Measurements from ENCODE around the gene ARHGEF40. TPM values are rescaled to one million over a fixed set of nuclear protein-coding genes. Genes with fewer than 3 reads are reported as not detected.

The ARHGEF40 gene
- polyA plus RNA-seq, 2 of the 4 experiments (the other 2 are of a cell fraction): 7.8 to 9.6 TPM

GRCh38 chr14:21042918-21043317 lies 27.2 kb upstream of the ARHGEF40 start:
- Histone ChIP-seq H3K9me3 (no peaks in the 10 kb centered on the region), H3K27ac (no peak overlapping the region), H3K4me3 (no peak overlapping the region), H3K4me1 (no peaks in the 10 kb centered on the region), H3K4me2 (no peak overlapping the region)
- no peak for DNase-seq (ENCODE audit: low read depth in 1 of 2, low spot score in 1 of 2)
- ChIA-PET POLR2A (no interaction called here), CTCF (interaction anchor here (1.5 to 7.3 kb wide), 6 partner anchors 26 to 72 kb away, joined by 4 to 323 read pairs (median 10); partner anchors contain the start of genes ARHGEF40 and NDRG2)
- TF ChIP-seq MAFK (IDR thresholded peaks at IDR 0.05; ENCODE audit: partially characterized antibody): no peak
- TF ChIP-seq RNF2 (IDR thresholded peaks at IDR 0.05; ENCODE audit: borderline replicate concordance, low read depth): no peak
- no peak for TF ChIP-seq E2F6 (IDR thresholded peaks at IDR 0.05; ENCODE audit: borderline replicate concordance, low read depth)
- TF ChIP-seq BHLHE40 (IDR thresholded peaks at IDR 0.05; ENCODE audit: low read depth, low read length): no peak
- no peak for TF ChIP-seq FOXS1 (CRISPR knock-in tag; IDR thresholded peaks at IDR 0.05)
- no peak for TF ChIP-seq RAD21 (conservative IDR thresholded peaks at IDR 0.05 in 1 of 2, IDR thresholded peaks at IDR 0.05 in 1 of 2)
- no peak for TF ChIP-seq JUN (IDR thresholded peaks at IDR 0.05)
- no peak for TF ChIP-seq TFCP2L1 (CRISPR knock-in tag; IDR thresholded peaks at IDR 0.05)
- TF ChIP-seq HES2 (IDR thresholded peaks at IDR 0.05): no peak
- no peak for TF ChIP-seq EHF (CRISPR knock-in tag; IDR thresholded peaks at IDR 0.05)
- TF ChIP-seq ZSCAN20 (CRISPR knock-in tag; IDR thresholded peaks at IDR 0.05): no peak
- TF ChIP-seq HEYL (CRISPR knock-in tag; IDR thresholded peaks at IDR 0.05): no peak
- TF ChIP-seq, protein P1, sequence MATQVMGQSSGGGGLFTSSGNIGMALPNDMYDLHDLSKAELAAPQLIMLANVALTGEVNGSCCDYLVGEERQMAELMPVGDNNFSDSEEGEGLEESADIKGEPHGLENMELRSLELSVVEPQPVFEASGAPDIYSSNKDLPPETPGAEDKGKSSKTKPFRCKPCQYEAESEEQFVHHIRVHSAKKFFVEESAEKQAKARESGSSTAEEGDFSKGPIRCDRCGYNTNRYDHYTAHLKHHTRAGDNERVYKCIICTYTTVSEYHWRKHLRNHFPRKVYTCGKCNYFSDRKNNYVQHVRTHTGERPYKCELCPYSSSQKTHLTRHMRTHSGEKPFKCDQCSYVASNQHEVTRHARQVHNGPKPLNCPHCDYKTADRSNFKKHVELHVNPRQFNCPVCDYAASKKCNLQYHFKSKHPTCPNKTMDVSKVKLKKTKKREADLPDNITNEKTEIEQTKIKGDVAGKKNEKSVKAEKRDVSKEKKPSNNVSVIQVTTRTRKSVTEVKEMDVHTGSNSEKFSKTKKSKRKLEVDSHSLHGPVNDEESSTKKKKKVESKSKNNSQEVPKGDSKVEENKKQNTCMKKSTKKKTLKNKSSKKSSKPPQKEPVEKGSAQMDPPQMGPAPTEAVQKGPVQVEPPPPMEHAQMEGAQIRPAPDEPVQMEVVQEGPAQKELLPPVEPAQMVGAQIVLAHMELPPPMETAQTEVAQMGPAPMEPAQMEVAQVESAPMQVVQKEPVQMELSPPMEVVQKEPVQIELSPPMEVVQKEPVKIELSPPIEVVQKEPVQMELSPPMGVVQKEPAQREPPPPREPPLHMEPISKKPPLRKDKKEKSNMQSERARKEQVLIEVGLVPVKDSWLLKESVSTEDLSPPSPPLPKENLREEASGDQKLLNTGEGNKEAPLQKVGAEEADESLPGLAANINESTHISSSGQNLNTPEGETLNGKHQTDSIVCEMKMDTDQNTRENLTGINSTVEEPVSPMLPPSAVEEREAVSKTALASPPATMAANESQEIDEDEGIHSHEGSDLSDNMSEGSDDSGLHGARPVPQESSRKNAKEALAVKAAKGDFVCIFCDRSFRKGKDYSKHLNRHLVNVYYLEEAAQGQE (IDR thresholded peaks at IDR 0.05): no peak
- TF ChIP-seq CTCF (IDR thresholded peaks at IDR 0.05): no peak
- TF ChIP-seq RCOR1 (IDR thresholded peaks at IDR 0.05; ENCODE audit: low read depth, low read length): no peak
- no peak for TF ChIP-seq ZNF302 (CRISPR knock-in tag; IDR thresholded peaks at IDR 0.05)
- no peak for TF ChIP-seq BCL3 (IDR thresholded peaks at IDR 0.05)
- TF ChIP-seq ZFP36 (IDR thresholded peaks at IDR 0.05; ENCODE audit: borderline replicate concordance, partially characterized antibody): no peak
- no peak for TF ChIP-seq SREBF2 (IDR thresholded peaks at IDR 0.05)
- TF ChIP-seq, protein P2, sequence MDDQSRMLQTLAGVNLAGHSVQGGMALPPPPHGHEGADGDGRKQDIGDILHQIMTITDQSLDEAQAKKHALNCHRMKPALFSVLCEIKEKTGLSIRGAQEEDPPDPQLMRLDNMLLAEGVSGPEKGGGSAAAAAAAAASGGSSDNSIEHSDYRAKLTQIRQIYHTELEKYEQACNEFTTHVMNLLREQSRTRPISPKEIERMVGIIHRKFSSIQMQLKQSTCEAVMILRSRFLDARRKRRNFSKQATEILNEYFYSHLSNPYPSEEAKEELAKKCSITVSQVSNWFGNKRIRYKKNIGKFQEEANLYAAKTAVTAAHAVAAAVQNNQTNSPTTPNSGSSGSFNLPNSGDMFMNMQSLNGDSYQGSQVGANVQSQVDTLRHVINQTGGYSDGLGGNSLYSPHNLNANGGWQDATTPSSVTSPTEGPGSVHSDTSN (IDR thresholded peaks at IDR 0.05): no peak
- WGBS (ENCODE audit: missing lambda C conversion rate): 31% methylated on average over 8 of the region's 8 CpGs
- no peak for ATAC-seq
- FAIRE-seq: no peak

Data from A549 (cell line).